Progenitor cell of endocrine pancreas (in vitro differentiated cells): ENCODE data around the gene PLPPR4. TPM values are rescaled to one million over a fixed set of nuclear protein-coding genes. Genes with fewer than 3 reads are reported as not detected.

Experiments
- DNase-seq: peaks from one replicate; pipeline ENCODE4 v3.0.0; 2021; ENCODE audit warnings: low spot score; ENCODE audit not compliant: unreplicated experiment
- H3K27ac Mint-ChIP-seq: 2 replicates; pipeline ENCODE4 v1.8.0; 2021; ENCODE audit warnings: mild to moderate bottlenecking, moderate library complexity, mixed read lengths
- H3K27me3 Mint-ChIP-seq: 2 replicates; pipeline ENCODE4 v1.8.0; 2021; ENCODE audit warnings: mixed read lengths
- H3K36me3 Mint-ChIP-seq: 2 replicates; pipeline ENCODE4 v1.8.0; 2022; ENCODE audit warnings: mixed read lengths; ENCODE audit not compliant: insufficient read depth
- H3K4me1 Mint-ChIP-seq: 2 replicates; pipeline ENCODE4 v1.8.0; 2021; ENCODE audit warnings: low read depth, mixed read lengths
- H3K4me3 Mint-ChIP-seq: 2 replicates; pipeline ENCODE4 v1.8.0; 2021; ENCODE audit warnings: low read depth, mild to moderate bottlenecking, moderate library complexity, mixed read lengths
- H3K9me3 Mint-ChIP-seq: 2 replicates; pipeline ENCODE4 v1.8.0; 2021; ENCODE audit warnings: low read depth, mixed read lengths
- CTCF ChIP-seq: fragments of 200-600 bp; sonication (generic); IDR thresholded peaks from one replicate; pipeline ENCODE4 v1.5.0; 2021; ENCODE audit warnings: antibody characterized with exemption, mild to moderate bottlenecking; ENCODE audit not compliant: unreplicated experiment
- total RNA-seq: library from RNA; stranded (reverse); gene quantifications from 2 replicates; pipeline ENCODE4 v1.2.1, GENCODE V29; 2021

Gene PLPPR4
- total RNA-seq, 1 donor from 2014 or later: 0.31 TPM

GRCh38 chr1:99233446-99233845 lies 30.8 kb upstream of the PLPPR4 start:
- H3K27me3 Mint-ChIP-seq: peaks cover 4% of the 10 kb centered on the region
- no peak overlapping the region for H3K27ac Mint-ChIP-seq
- H3K36me3 Mint-ChIP-seq: no peaks in the 10 kb centered on the region
- DNase-seq: no peak
- H3K4me1 Mint-ChIP-seq: peaks cover 10% of the 10 kb centered on the region
- H3K9me3 Mint-ChIP-seq: no peaks in the 10 kb centered on the region
- no peak for TF ChIP-seq CTCF
- no peak overlapping the region for H3K4me3 Mint-ChIP-seq

GRCh38 chr1:99236756-99237155 lies 27.5 kb upstream of the PLPPR4 start:
- Mint-ChIP-seq H3K27ac (no peak overlapping the region), H3K27me3 (no peaks in the 10 kb centered on the region), H3K9me3 (no peaks in the 10 kb centered on the region), H3K4me1 (peaks cover 7% of the 10 kb centered on the region), H3K4me3 (no peak overlapping the region), H3K36me3 (no peaks in the 10 kb centered on the region)
- DNase-seq: no peak
- TF ChIP-seq CTCF: no peak

GRCh38 chr1:99239690-99240089 lies 24.6 kb upstream of the PLPPR4 start:
- DNase-seq: no peak

GRCh38 chr1:99240621-99241020 lies 23.7 kb upstream of the PLPPR4 start:
- no peaks in the 10 kb centered on the region for H3K27me3 Mint-ChIP-seq
- no peak overlapping the region for H3K4me3 Mint-ChIP-seq
- DNase-seq: no peak
- H3K27ac Mint-ChIP-seq: no peak overlapping the region
- no peaks in the 10 kb centered on the region for H3K9me3 Mint-ChIP-seq
- H3K36me3 Mint-ChIP-seq: no peaks in the 10 kb centered on the region
- TF ChIP-seq CTCF: no peak
- peaks cover 4% of the 10 kb centered on the region for H3K4me1 Mint-ChIP-seq

More at GRCh38 chr1:99239690-99240089, 24.6 kb upstream of the PLPPR4 start:
- Mint-ChIP-seq H3K36me3 (no peaks in the 10 kb centered on the region), H3K27me3 (no peaks in the 10 kb centered on the region), H3K27ac (no peak overlapping the region), H3K4me1 (peaks cover 7% of the 10 kb centered on the region), H3K4me3 (no peak overlapping the region), H3K9me3 (no peaks in the 10 kb centered on the region)
- no peak for TF ChIP-seq CTCF

GRCh38 chr1:99246152-99246551 lies 18.1 kb upstream of the PLPPR4 start:
- no peaks in the 10 kb centered on the region for H3K27me3 Mint-ChIP-seq
- no peaks in the 10 kb centered on the region for H3K36me3 Mint-ChIP-seq
- no peak for TF ChIP-seq CTCF
- no peak for DNase-seq
- H3K9me3 Mint-ChIP-seq: no peaks in the 10 kb centered on the region
- H3K27ac Mint-ChIP-seq: no peak overlapping the region
- no peak overlapping the region for H3K4me3 Mint-ChIP-seq
- no peaks in the 10 kb centered on the region for H3K4me1 Mint-ChIP-seq
